Measurements from ENCODE around the gene MAMLD1. TPM values are rescaled to one million over a fixed set of nuclear protein-coding genes. Genes with fewer than 3 reads are reported as not detected.

Gene MAMLD1
- total RNA-seq, 2 experiments from 2014 or later: 8.1 to 11.9 TPM

DNA sequence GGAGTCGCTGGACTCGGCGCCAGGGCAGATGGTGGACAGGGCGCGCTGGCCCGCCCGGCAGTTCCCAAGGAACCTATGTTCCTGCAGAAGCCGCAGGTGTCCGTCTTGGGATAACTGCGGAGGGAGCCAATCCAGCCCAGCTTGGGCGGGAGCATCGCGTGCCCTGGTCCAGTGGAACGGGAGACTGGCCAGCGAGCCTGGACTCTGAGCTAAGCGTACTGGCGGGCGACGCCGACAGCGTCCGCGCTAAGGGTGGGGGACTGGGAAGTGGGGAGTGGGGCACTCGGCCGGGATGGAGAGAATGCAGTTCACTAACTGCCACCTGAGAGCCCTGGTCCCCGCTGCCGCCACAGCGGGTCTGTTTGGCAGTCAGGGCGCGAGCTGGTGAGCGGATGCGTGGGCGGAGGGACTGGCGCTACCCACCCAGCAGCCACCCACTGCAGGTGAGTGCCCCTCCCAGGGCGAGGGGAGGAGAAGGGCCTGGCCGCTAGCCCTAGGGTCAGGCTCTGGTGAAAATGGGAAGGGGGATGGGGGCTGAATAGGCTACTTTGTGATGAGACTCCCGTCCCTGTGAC, 1.3 kb upstream of the MAMLD1 start:
- no peaks in the 10 kb centered on the region for H3K9me3 Mint-ChIP-seq (ENCODE audit: low read depth)
- H3K4me3 Mint-ChIP-seq: peak overlapping the region; percentile 80
- DNase-seq: peak; percentile 42
- no peak overlapping the region for H3K27ac Mint-ChIP-seq
- peaks cover 23% of the 10 kb centered on the region for H3K4me1 Mint-ChIP-seq
- peaks cover 27% of the 10 kb centered on the region for H3K27me3 Mint-ChIP-seq
- no peak for ATAC-seq
- H3K36me3 Mint-ChIP-seq: no peaks in the 10 kb centered on the region
- CTCF ChIA-PET: interaction anchor here (1.0 to 1.5 kb wide), 5 partner anchors 12 to 411 kb away, joined by 3 to 5 read pairs (median 3); no protein-coding TSS in a partner anchor

DNA sequence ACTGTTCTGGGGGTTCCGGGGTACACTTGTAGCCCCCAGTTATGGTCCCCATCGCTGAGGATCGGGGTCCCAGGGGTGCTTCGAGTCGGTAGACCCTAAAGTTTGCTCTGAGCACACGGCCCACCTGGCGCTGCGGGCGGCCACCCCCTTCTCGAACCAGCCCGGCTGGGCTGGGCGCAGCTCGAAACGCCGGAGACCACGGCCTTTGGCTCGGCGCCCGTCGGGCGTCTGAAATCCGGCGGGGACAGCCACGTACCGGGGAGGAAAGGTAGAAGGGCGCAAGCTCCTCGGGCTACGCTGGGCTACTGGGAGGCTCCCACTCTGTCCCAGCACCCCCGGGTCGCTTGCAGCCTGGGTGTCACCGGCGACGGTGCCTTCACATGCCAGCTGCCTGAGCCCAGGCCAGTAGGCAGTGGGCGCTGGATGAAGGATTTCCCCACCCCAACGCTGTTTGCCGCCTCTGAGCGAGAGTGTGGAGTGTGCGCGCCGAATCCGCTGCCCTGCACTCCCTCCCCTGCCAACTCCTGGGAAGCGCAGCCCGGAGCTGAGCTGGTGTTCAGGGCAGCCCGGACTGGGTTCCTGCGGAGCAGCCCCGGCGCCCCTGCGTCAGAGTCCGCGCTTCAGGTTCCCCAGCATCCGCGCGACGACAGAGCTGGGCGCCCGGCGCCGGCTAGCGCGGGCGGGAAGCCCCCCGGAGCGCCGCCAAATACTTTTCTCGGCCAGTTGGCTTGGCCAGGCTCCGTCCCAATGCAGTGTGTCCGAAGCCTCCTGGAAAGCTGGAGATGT, 637 bp downstream of the MAMLD1 start:
- H3K36me3 Mint-ChIP-seq: no peaks in the 10 kb centered on the region
- no peaks in the 10 kb centered on the region for H3K9me3 Mint-ChIP-seq (ENCODE audit: low read depth)
- H3K27me3 Mint-ChIP-seq: peaks cover 27% of the 10 kb centered on the region
- peak overlapping the region; percentile 71 for H3K4me3 Mint-ChIP-seq
- H3K27ac Mint-ChIP-seq: peak overlapping the region; percentile 65
- peak; percentile 46 for DNase-seq
- peak; percentile 10 for ATAC-seq
- H3K4me1 Mint-ChIP-seq: peaks cover 24% of the 10 kb centered on the region
- CTCF ChIA-PET: interaction anchor here (0.5 to 3.5 kb wide), 16 partner anchors 10 to 454 kb away, joined by 3 to 17 read pairs (median 4); no protein-coding TSS in a partner anchor

DNA sequence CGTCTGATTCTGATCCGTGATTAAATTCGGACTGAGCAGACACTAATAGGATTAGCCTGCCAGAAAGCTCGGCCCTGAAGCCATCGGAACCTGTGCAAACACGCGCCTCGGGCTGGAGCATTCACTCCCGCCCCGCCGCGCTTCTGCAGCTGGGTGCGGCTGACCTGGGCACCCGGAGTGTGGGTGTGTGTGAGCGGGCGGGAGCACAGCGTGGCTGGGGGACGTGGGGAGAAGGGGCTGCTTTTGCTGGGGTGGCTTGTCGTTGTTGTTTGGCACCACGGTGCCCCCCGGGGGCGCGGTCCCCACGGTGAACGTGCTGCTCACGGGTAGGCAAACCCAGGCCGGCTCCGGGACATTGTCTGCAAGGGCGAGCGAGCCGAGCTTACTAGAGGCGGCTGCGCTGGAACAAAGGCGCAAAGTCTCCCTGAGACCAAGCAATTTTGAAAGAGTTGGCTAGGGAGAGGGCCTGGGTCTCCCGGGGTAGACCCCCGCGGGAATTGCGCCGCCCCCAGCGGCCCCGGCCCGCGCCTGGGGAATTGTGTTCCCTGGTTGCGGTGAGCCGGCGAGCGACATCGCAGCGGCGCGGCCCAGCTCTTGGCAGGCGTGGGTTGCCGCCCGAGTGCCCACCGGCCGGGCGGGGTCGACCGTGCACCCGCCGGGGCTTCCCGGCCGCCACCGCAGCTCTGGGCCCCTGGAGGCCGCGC, 1.4 kb downstream of the MAMLD1 start:
- peak; percentile 44 for DNase-seq
- Mint-ChIP-seq H3K36me3 (no peaks in the 10 kb centered on the region), H3K4me1 (peaks cover 24% of the 10 kb centered on the region), H3K27me3 (peaks cover 27% of the 10 kb centered on the region), H3K27ac (peak overlapping the region; percentile 67), H3K9me3 (ENCODE audit: low read depth) (no peaks in the 10 kb centered on the region), H3K4me3 (peak overlapping the region; percentile 71)
- CTCF ChIA-PET: interaction anchor here (0.9 to 3.5 kb wide), 19 partner anchors 46 to 455 kb away, joined by 3 to 17 read pairs (median 4); no protein-coding TSS in a partner anchor
- ATAC-seq: peak; percentile 5

DNA sequence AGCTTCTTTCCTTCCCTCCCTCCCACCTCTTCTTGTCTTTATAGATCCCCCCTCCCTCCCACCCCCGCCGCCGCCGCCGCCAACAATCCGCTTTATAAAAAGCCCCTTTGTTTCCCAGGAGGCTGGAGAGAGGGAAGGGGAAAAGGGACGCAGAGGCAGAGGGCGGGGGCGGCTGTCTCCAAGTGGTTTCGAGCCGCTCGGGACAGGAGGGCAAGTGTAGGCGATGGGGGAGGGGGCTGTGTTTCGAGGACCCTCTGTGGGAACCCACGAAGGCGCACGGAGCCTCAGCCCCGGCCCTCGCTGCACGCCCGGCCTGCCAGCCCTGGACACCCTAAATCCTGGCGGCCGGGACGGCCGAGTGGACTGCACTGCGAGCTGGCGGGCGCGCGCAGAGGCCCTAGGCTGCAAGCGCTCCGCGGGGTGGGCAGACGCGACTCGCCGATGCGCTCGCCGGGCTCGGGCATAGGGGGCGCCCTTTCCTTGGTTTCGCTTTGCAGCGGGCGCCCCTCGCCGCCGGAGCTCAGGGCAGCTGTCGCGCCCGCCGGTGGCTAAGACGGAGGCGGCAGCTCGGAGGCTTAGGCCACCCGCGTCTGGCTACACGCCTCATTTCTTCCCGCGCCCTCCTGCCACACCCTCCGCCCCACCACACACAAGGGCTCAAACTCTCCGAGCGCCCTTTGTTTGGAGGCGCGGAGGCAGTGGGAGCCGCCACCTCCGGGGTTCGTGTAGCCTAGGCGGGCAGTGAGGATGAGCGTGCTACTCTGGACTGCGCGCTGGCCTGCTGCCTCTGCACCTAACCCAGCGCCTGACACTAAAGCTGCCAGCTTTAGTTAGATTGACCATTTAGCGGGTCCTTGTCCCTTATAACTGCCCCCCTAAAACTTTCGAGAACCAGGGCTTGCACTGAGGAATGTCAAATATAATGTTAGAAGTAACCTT, 2.2 kb downstream of the MAMLD1 start:
- H3K36me3 Mint-ChIP-seq: peaks cover 1% of the 10 kb centered on the region
- ATAC-seq (peak; percentile 46), DNase-seq (peak; percentile 79)
- no peaks in the 10 kb centered on the region for H3K9me3 Mint-ChIP-seq (ENCODE audit: low read depth)
- peaks cover 19% of the 10 kb centered on the region for H3K27me3 Mint-ChIP-seq
- H3K4me1 Mint-ChIP-seq: peaks cover 24% of the 10 kb centered on the region
- peak overlapping the region; percentile 77 for H3K4me3 Mint-ChIP-seq
- H3K27ac Mint-ChIP-seq: peak overlapping the region; percentile 74
- CTCF ChIA-PET: interaction anchor here (0.7 to 3.5 kb wide), 20 partner anchors 31 to 426 kb away, joined by 3 to 17 read pairs (median 4); no protein-coding TSS in a partner anchor

DNA sequence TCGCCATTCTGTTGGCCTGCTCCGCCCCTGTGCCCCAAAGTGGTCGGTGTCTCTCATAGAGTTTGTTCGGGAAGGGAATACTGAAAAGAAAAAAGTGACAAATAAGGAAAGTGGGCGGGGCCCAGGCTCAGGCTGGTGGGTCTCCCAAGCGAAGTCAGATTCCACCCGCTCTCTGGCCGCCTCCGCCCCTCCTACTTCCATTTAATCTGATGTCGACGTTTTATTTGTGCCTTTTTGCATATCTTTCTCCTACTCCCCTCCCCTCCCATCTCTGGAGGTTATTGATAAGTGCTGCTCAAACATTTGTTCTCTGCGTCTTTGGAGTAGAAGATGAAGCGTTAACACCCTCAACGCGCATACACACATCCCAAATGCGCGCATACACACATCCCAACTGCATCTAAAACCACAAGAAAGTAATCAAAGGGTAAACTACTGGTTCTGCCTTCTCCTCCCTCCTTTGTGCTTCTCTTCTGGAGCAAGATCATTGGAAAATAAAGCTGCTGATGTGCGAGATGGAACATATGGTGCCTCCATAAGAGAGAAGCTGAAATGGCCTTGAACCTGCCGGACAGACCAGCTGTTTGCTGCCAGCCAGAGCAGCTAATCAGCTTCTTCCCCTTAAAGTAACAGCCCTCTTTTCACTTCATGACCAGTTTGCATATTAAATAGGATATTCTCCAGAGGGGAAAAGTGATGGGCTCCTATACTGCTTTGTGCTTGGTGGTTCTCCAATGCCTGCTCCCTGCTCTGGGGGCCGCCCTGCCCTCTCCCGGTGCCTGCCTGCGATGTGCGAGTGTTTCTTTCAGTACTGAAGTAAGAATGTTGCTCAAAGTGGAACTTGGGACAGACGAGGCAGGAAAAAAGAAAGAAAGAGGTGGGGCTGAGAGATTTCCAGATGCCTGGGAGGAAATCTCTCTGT, 3.1 kb downstream of the MAMLD1 start:
- H3K36me3 Mint-ChIP-seq: peaks cover 1% of the 10 kb centered on the region
- peak overlapping the region; percentile 77 for H3K4me3 Mint-ChIP-seq
- peaks cover 11% of the 10 kb centered on the region for H3K27me3 Mint-ChIP-seq
- CTCF ChIA-PET: interaction anchor here (0.7 to 3.5 kb wide), 15 partner anchors 32 to 427 kb away, joined by 3 to 17 read pairs (median 4); no protein-coding TSS in a partner anchor
- peak overlapping the region; percentile 74 for H3K27ac Mint-ChIP-seq
- ATAC-seq (no peak), DNase-seq (no peak)
- peaks cover 22% of the 10 kb centered on the region for H3K4me1 Mint-ChIP-seq
- H3K9me3 Mint-ChIP-seq (ENCODE audit: low read depth): no peaks in the 10 kb centered on the region

DNA sequence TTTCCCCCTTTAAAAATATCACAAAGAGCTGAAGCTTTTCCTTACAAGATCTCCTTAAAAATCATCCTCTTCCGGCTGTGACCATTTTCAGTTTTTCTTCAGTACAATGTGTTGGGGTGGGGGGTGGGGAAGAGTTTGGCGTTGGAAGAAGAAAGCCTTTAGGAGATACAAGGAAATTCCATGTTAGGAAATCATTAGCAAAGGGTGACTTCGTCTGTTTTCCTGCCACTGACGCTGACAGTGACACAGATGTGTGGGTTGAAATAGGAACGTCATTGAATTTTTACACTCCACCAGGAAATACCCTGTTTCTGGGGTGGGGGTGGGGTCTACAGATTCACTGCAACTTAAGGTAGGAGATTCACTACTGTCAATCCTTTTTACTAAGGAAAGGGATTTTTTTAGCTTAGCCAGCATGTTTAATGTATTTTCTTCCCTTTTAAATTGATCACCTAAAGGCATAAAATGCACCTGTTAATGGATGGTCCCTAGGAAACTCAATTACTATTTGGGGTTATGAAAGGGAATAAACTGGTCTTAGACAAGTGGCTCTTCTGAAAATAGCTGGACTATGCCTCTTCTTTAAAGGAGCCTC, 3.9 kb downstream of the MAMLD1 start:
- H3K4me1 Mint-ChIP-seq: peaks cover 15% of the 10 kb centered on the region
- no peak for DNase-seq
- CTCF ChIA-PET: no interaction called here

DNA sequence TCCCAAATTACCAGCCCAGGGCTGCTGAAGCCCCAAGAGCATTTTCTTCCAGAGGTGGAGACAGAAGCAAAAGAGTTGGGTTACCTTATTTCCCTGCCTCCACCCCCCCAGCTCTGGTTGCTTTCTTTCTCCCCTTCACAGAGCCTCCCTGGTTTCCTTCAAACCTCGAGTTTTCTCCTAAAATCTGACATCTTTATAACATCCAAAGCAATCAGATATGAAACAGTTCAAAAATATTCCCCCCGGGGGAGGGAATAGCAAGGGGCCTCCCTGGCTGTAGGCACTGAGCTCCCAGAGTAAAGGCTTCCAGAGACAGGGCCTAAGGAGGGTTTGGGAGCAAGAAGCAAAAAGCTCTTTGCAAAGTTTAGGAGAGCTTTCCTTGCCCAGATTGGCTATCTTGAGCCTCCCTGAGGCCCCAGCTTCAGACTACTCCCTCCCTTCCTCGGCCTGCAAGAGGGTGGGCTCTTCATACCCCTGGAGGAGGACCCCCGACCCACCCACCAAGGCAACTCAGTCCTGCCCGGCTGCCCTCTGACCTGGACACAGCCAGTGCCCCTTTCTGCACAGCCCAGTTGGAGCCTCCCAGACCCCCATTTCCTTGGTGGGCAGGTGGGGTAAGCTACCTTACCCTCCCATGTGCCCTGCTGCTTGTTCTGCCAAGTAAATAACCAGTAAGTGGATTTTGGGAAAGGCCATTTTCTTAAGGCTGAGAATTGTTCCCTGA, 7.6 kb downstream of the MAMLD1 start:
- ATAC-seq: no peak
- Mint-ChIP-seq H3K4me1 (peaks cover 12% of the 10 kb centered on the region), H3K9me3 (ENCODE audit: low read depth) (no peaks in the 10 kb centered on the region), H3K36me3 (peaks cover 1% of the 10 kb centered on the region), H3K27me3 (no peaks in the 10 kb centered on the region), H3K4me3 (no peak overlapping the region), H3K27ac (no peak overlapping the region)
- CTCF ChIA-PET: no interaction called here
- no peak for DNase-seq

More for the DNA sequence above, 3.9 kb downstream of the MAMLD1 start:
- H3K36me3 Mint-ChIP-seq: peaks cover 1% of the 10 kb centered on the region
- H3K27ac Mint-ChIP-seq: no peak overlapping the region
- no peaks in the 10 kb centered on the region for H3K9me3 Mint-ChIP-seq (ENCODE audit: low read depth)
- no peak for ATAC-seq
- peak overlapping the region; percentile 18 for H3K4me3 Mint-ChIP-seq
- H3K27me3 Mint-ChIP-seq: peaks cover 4% of the 10 kb centered on the region

DNA sequence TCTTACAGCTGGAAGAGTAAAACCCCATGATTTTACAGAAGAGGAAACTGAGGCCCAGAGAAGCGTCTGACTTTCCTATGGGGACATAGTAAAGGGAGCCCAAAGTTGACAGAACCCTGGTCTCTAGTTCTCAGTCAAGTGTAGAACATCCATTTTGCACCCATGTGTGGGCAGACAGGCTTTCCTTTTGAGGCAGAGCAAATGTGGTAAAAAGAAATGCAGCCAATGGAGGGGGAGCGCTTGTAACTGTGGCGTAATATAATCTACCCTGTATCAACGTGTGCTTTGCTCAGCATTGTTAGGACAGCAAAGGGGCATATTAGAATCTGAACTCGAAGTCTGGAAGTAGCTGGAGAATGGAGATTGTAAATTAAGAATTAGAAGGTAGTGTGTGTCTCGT, 8.8 kb downstream of the MAMLD1 start:
- CTCF ChIA-PET: no interaction called here
- ATAC-seq (no peak), DNase-seq (no peak)
- H3K4me1 Mint-ChIP-seq: peaks cover 2% of the 10 kb centered on the region
- H3K4me3 Mint-ChIP-seq: no peak overlapping the region
- no peaks in the 10 kb centered on the region for H3K27me3 Mint-ChIP-seq
- no peak overlapping the region for H3K27ac Mint-ChIP-seq
- H3K36me3 Mint-ChIP-seq: peaks cover 1% of the 10 kb centered on the region
- H3K9me3 Mint-ChIP-seq (ENCODE audit: low read depth): no peaks in the 10 kb centered on the region

DNA sequence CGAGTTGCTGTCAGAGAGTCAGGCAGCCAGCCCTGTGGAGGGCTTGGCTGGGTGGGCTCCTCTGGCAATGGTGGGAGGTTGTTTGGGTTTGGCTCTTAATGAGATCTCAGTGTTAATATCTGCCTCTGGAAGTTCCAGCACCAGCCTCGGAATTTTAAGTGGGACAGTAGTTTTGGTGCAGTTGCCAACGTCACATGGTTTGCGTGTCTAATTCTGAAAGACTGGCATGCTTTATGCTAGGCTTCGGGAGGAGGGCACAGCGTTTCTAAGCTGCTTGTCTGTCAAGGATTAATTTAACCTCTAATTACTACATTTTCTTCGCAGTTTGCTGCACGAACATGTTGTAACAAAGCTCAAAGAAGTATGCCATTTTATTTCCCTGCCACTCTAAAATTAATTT, 9.2 kb downstream of the MAMLD1 start:
- Mint-ChIP-seq H3K4me3 (no peak overlapping the region), H3K4me1 (no peaks in the 10 kb centered on the region), H3K27me3 (no peaks in the 10 kb centered on the region), H3K27ac (no peak overlapping the region), H3K36me3 (peaks cover 1% of the 10 kb centered on the region), H3K9me3 (ENCODE audit: low read depth) (no peaks in the 10 kb centered on the region)
- DNase-seq: no peak
- ATAC-seq: no peak
- CTCF ChIA-PET: no interaction called here

DNA sequence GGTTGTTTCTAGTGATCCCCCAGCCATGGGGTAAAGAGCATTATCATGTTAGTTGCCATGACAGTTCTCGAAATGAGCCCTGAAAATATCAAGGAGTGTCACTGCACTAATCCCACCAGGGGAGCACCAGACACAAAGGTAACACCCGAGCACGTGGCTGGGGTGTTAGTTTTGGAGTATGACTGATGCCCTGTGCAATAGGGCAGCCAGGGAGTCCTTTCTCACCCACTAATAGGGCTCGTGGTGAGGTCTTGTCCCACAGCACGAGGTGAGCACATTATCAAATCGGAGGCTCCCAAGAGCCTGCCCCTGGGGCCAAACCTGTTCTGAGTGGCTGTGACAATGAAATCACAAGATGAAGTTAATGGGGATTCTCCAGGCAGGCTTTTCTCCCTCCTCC, 9.6 kb downstream of the MAMLD1 start:
- ATAC-seq: no peak
- H3K9me3 Mint-ChIP-seq (ENCODE audit: low read depth): no peaks in the 10 kb centered on the region
- DNase-seq: no peak
- H3K4me1 Mint-ChIP-seq: no peaks in the 10 kb centered on the region
- peaks cover 1% of the 10 kb centered on the region for H3K36me3 Mint-ChIP-seq
- CTCF ChIA-PET: no interaction called here
- no peak overlapping the region for H3K27ac Mint-ChIP-seq
- no peaks in the 10 kb centered on the region for H3K27me3 Mint-ChIP-seq
- no peak overlapping the region for H3K4me3 Mint-ChIP-seq

DNA sequence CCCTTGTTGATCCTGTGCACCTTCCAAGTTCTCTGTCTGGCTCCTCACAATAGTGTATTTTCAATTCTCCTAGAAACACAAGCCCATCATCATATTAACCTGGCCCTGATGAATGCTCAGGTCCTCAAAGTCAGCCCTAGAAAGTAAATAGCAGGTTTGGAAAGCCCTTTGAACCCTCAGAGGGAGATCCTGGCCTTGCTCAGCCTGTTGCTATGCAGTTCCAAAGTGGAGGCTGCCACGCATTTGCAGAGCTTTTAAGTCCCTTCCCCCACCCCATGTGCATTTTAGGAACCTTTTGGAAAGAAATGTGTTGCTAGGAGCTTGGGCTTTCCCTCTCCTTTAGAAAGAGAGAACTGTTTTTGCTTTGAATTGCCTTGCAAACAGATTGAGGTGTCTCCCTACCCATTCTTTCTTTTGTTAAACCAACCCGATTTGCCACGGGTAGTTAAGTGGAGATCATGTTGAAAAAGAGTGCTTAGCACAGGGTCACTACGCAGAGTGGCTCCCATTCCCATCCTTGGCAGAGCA, 12.2 kb downstream of the MAMLD1 start:
- DNase-seq (no peak), ATAC-seq (no peak)
- CTCF ChIA-PET: interaction anchor here (1.5 kb wide), 1 partner anchor 104 kb away, joined by 3 read pairs; no protein-coding TSS in a partner anchor
- Mint-ChIP-seq H3K36me3 (no peaks in the 10 kb centered on the region), H3K9me3 (ENCODE audit: low read depth) (no peaks in the 10 kb centered on the region), H3K4me3 (no peak overlapping the region), H3K27me3 (no peaks in the 10 kb centered on the region), H3K27ac (no peak overlapping the region), H3K4me1 (no peaks in the 10 kb centered on the region)

Measured in activated CD8-positive, alpha-beta memory T cell treated with anti-CD3 and anti-CD28 coated beads, Interleukin-2, amount 10 ng/mL, durations not matched to agents 7 days and 5 days (primary cell).